ENCODE results near the gene GRIN1.

The GRIN1 gene

GRCh38 chr9:137166380-137167229 lies 27.7 kb downstream of the GRIN1 start:
- in situ Hi-C loops (cut with MboI; ENCODE audit: low sequenced_read_pairs, unreplicated experiment) = no loop called here
- no peak for DNase-seq (ENCODE audit: low spot score)
- TF ChIP-seq, protein P1, sequence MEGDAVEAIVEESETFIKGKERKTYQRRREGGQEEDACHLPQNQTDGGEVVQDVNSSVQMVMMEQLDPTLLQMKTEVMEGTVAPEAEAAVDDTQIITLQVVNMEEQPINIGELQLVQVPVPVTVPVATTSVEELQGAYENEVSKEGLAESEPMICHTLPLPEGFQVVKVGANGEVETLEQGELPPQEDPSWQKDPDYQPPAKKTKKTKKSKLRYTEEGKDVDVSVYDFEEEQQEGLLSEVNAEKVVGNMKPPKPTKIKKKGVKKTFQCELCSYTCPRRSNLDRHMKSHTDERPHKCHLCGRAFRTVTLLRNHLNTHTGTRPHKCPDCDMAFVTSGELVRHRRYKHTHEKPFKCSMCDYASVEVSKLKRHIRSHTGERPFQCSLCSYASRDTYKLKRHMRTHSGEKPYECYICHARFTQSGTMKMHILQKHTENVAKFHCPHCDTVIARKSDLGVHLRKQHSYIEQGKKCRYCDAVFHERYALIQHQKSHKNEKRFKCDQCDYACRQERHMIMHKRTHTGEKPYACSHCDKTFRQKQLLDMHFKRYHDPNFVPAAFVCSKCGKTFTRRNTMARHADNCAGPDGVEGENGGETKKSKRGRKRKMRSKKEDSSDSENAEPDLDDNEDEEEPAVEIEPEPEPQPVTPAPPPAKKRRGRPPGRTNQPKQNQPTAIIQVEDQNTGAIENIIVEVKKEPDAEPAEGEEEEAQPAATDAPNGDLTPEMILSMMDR (IDR thresholded peaks at IDR 0.05; ENCODE audit: borderline replicate concordance, control extremely low read depth, extremely low read depth, insufficient read depth, missing control alignments) = no peak

GRCh38 chr9:137167277-137167746 lies 28.4 kb downstream of the GRIN1 start:
- in situ Hi-C loops (cut with MboI; ENCODE audit: low sequenced_read_pairs, unreplicated experiment) = no loop called here
- no peak for DNase-seq (ENCODE audit: low spot score)
- TF ChIP-seq, protein P1 (IDR thresholded peaks at IDR 0.05; ENCODE audit: borderline replicate concordance, control extremely low read depth, extremely low read depth, insufficient read depth, missing control alignments) = no peak

- TF ChIP-seq, protein P1 (IDR thresholded peaks at IDR 0.05; ENCODE audit: borderline replicate concordance, control extremely low read depth, extremely low read depth, insufficient read depth, missing control alignments) = no peak
- in situ Hi-C loops (cut with MboI; ENCODE audit: low sequenced_read_pairs, unreplicated experiment) = no loop called here
- peak; percentile 59 for DNase-seq (ENCODE audit: low spot score)
Measured at GRCh38 chr9:137167747-137168572, 29.0 kb downstream of the GRIN1 start.

GRCh38 chr9:137168573-137168903 lies 29.6 kb downstream of the GRIN1 start:
- DNase-seq (ENCODE audit: low spot score) = peak; percentile 46
- in situ Hi-C loops (cut with MboI; ENCODE audit: low sequenced_read_pairs, unreplicated experiment) = no loop called here

GRCh38 chr9:137168904-137169856 lies 30.2 kb downstream of the GRIN1 start:
- TF ChIP-seq, protein P1 (IDR thresholded peaks at IDR 0.05; ENCODE audit: borderline replicate concordance, control extremely low read depth, extremely low read depth, insufficient read depth, missing control alignments) = no peak
- in situ Hi-C loops (cut with MboI; ENCODE audit: low sequenced_read_pairs, unreplicated experiment) = no loop called here
- peak; percentile 75 for DNase-seq (ENCODE audit: low spot score)

More at GRCh38 chr9:137168573-137168903, 29.6 kb downstream of the GRIN1 start:
- TF ChIP-seq, protein P1 (IDR thresholded peaks at IDR 0.05; ENCODE audit: borderline replicate concordance, control extremely low read depth, extremely low read depth, insufficient read depth, missing control alignments) = no peak
